Measurements from ENCODE around the gene CPT1A. TPM values are rescaled to one million over a fixed set of nuclear protein-coding genes. Genes with fewer than 3 reads are reported as not detected.

The CPT1A gene
- total RNA-seq, 4 donors from 2014 or later = 80.6 to 372 (median 118) TPM

GRCh38 chr11:68780829-68781228 is 60.9 kb downstream of the CPT1A start:
- H3K4me1 ChIP-seq = no peaks in the 10 kb centered on the region
- no peak overlapping the region for H3K27ac ChIP-seq
- DNase-seq = peak in 2 of 3 donors; percentile 75 to 84
- H3K36me3 ChIP-seq = peaks cover 0 to 97% (median 0%) of the 10 kb centered on the region in 3 donors
- no peak for TF ChIP-seq POLR2A (IDR thresholded peaks at IDR 0.05)
- TF ChIP-seq CTCF (IDR thresholded peaks at IDR 0.05) = no peak
- no peaks in the 10 kb centered on the region for H3K27me3 ChIP-seq
- H3K9me3 ChIP-seq = no peaks in the 10 kb centered on the region
- H3K4me3 ChIP-seq = no peak overlapping the region

- Histone ChIP-seq H3K4me1 (no peaks in the 10 kb centered on the region), H3K9me3 (no peaks in the 10 kb centered on the region), H3K27ac (no peak overlapping the region), H3K27me3 (no peaks in the 10 kb centered on the region), H3K36me3 (peaks cover 0 to 98% (median 0%) of the 10 kb centered on the region in 3 donors), H3K4me3 (no peak overlapping the region)
- no peak for DNase-seq
- TF ChIP-seq CTCF (IDR thresholded peaks at IDR 0.05) (no peak), POLR2A (IDR thresholded peaks at IDR 0.05) (no peak)
Observed at GRCh38 chr11:68778205-68778604, 63.5 kb downstream of the CPT1A start.

- no peaks in the 10 kb centered on the region for H3K4me1 ChIP-seq
- no peak for DNase-seq
- no peak for TF ChIP-seq CTCF (IDR thresholded peaks at IDR 0.05)
- no peak overlapping the region for H3K4me3 ChIP-seq
- H3K36me3 ChIP-seq = peaks cover 0 to 98% (median 0%) of the 10 kb centered on the region in 3 donors
- no peaks in the 10 kb centered on the region for H3K27me3 ChIP-seq
- no peak overlapping the region for H3K27ac ChIP-seq
- H3K9me3 ChIP-seq = no peaks in the 10 kb centered on the region
Observed at GRCh38 chr11:68776442-68777235, 65.1 kb downstream of the CPT1A start.

GRCh38 chr11:68775951-68776388 is 65.7 kb downstream of the CPT1A start:
- no peaks in the 10 kb centered on the region for H3K4me1 ChIP-seq
- no peak overlapping the region for H3K4me3 ChIP-seq
- peaks cover 0 to 98% (median 0%) of the 10 kb centered on the region in 3 donors for H3K36me3 ChIP-seq
- no peaks in the 10 kb centered on the region for H3K27me3 ChIP-seq
- no peak for TF ChIP-seq CTCF (IDR thresholded peaks at IDR 0.05)
- TF ChIP-seq POLR2A (IDR thresholded peaks at IDR 0.05) = no peak
- no peaks in the 10 kb centered on the region for H3K9me3 ChIP-seq
- no peak overlapping the region for H3K27ac ChIP-seq
- no peak for DNase-seq

- no peak for DNase-seq
- TF ChIP-seq CTCF (IDR thresholded peaks at IDR 0.05) (no peak), POLR2A (IDR thresholded peaks at IDR 0.05) (no peak)
- H3K36me3 ChIP-seq = peaks cover 0 to 97% (median 0%) of the 10 kb centered on the region in 3 donors
Observed at GRCh38 chr11:68774194-68774585, 67.5 kb downstream of the CPT1A start.

More at GRCh38 chr11:68774194-68774585, 67.5 kb downstream of the CPT1A start:
- Histone ChIP-seq H3K27ac (no peak overlapping the region), H3K4me1 (no peaks in the 10 kb centered on the region), H3K9me3 (no peaks in the 10 kb centered on the region), H3K4me3 (no peak overlapping the region), H3K27me3 (no peaks in the 10 kb centered on the region)

Measured in Peyer's patch (tissue), 4 donors.